Dendritic cell treated with granulocyte-macrophage colony-stimulating factor and Interleukin-4, amounts not matched to agents 40 ng/mL and 50 ng/mL, for 4 days (primary cell): ENCODE data around the gene OBSL1.

Experiments
- H3K27ac Mint-ChIP-seq: one replicate; pipeline ENCODE4 v1.8.0; 2022; ENCODE audit warnings: mild to moderate bottlenecking, mixed read lengths
- H3K27me3 Mint-ChIP-seq: one replicate; pipeline ENCODE4 v1.8.0; 2022; ENCODE audit warnings: mild to moderate bottlenecking, mixed read lengths
- H3K36me3 Mint-ChIP-seq: one replicate; pipeline ENCODE4 v1.8.0; 2022; ENCODE audit warnings: low read depth, mixed read lengths
- H3K4me1 Mint-ChIP-seq: one replicate; pipeline ENCODE4 v1.8.0; 2022; ENCODE audit warnings: low read depth, mixed read lengths
- H3K4me3 Mint-ChIP-seq: one replicate; pipeline ENCODE4 v1.8.0; 2022; ENCODE audit warnings: mild to moderate bottlenecking, moderate library complexity, mixed read lengths
- H3K9me3 Mint-ChIP-seq: one replicate; pipeline ENCODE4 v1.8.0; 2022; ENCODE audit warnings: mixed read lengths
- intact Hi-C: fragments of 100-400 bp; cut with micrococcal nuclease; formaldehyde crosslinking; loops from one replicate; pipeline ENCODE4 v1.15.0; 2022

The OBSL1 gene

DNA sequence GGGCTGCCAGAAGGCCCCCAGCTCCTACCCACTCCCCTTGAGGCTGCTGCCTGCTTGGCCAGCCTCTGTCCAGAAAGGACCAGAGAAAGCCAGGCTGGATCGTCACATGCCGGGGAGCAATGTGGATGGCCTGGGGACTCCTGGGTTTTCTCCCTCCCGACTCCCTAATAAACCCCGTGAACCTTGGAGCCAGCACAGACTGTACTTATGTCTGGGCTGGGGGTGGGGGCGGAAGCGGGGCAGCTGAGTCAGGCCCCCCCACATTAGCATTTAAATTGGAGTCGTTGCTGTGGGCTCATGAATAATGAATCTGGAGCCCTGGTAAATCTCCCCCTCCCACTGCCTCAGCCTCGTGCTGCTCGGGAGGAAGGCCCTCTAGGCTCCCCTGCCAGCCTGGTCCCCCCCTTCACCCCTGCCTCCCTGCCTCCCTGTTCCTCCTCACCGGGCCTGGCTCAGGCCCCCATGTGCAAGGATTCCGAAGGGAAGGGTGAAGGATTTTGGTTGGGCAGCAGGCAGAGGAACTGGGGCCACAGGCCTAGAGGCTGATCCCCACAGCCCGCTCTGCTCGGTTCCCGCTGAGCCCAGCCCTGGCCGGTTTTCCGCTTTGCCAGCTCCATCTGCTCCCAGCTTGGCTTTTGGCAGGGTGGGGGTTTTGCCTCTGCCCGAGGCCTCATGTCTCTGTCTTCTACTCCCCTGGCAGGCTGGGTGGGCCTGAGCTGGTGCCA lies 64.4 kb downstream of the OBSL1 start:
- no peak overlapping the region for H3K4me3 Mint-ChIP-seq
- H3K4me1 Mint-ChIP-seq: peaks cover 14% of the 10 kb centered on the region
- no peaks in the 10 kb centered on the region for H3K9me3 Mint-ChIP-seq
- intact Hi-C loops: no loop called here
- peaks cover 40% of the 10 kb centered on the region for H3K27me3 Mint-ChIP-seq
- H3K27ac Mint-ChIP-seq: no peak overlapping the region
- peaks cover 58% of the 10 kb centered on the region for H3K36me3 Mint-ChIP-seq

- peaks cover 65% of the 10 kb centered on the region for H3K36me3 Mint-ChIP-seq
- peaks cover 33% of the 10 kb centered on the region for H3K27me3 Mint-ChIP-seq
- H3K4me3 Mint-ChIP-seq: no peak overlapping the region
- intact Hi-C loops: no loop called here
- peaks cover 14% of the 10 kb centered on the region for H3K4me1 Mint-ChIP-seq
- H3K27ac Mint-ChIP-seq: no peak overlapping the region
- no peaks in the 10 kb centered on the region for H3K9me3 Mint-ChIP-seq
Observed at GRCh38 chr2:219506153-219506801, 65.1 kb downstream of the OBSL1 start.

- peaks cover 26% of the 10 kb centered on the region for H3K27me3 Mint-ChIP-seq
- H3K27ac Mint-ChIP-seq: no peak overlapping the region
- peaks cover 68% of the 10 kb centered on the region for H3K36me3 Mint-ChIP-seq
- peaks cover 14% of the 10 kb centered on the region for H3K4me1 Mint-ChIP-seq
- no peaks in the 10 kb centered on the region for H3K9me3 Mint-ChIP-seq
- H3K4me3 Mint-ChIP-seq: no peak overlapping the region
- intact Hi-C loops: no loop called here
Observed at GRCh38 chr2:219505585-219505984, 65.8 kb downstream of the OBSL1 start.

GRCh38 chr2:219502618-219503017 lies 68.7 kb downstream of the OBSL1 start:
- Mint-ChIP-seq H3K9me3 (no peaks in the 10 kb centered on the region), H3K4me1 (peaks cover 25% of the 10 kb centered on the region), H3K36me3 (peaks cover 83% of the 10 kb centered on the region), H3K27ac (no peak overlapping the region), H3K4me3 (no peak overlapping the region), H3K27me3 (peaks cover 1% of the 10 kb centered on the region)
- intact Hi-C loops: no loop called here

DNA sequence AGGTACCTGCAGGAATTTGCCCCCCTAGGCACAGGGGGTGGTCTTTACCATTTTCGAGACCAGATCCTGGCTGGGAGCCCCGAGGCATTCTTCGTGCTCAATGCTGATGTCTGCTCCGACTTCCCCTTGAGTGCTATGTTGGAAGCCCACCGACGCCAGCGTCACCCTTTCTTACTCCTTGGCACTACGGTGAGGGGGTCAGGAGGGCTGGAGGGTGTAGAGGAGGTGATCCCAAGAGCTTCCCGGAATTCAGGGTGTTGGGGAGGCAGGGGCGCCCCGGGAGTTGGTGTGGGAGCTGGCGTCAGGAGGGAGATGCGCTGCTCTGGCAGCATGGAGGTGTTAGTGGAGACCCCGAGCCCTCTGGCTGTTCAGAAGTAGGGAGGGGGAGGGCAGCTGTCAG lies 69.5 kb downstream of the OBSL1 start:
- no peaks in the 10 kb centered on the region for H3K9me3 Mint-ChIP-seq
- peaks cover 33% of the 10 kb centered on the region for H3K4me1 Mint-ChIP-seq
- H3K27me3 Mint-ChIP-seq: peaks cover 9% of the 10 kb centered on the region
- intact Hi-C loops: no loop called here
- H3K36me3 Mint-ChIP-seq: peaks cover 75% of the 10 kb centered on the region
- no peak overlapping the region for H3K4me3 Mint-ChIP-seq
- H3K27ac Mint-ChIP-seq: no peak overlapping the region
